Activated CD4-positive, alpha-beta T cell treated with anti-CD3 and anti-CD28 coated beads, Interleukin-2, amount 10 ng/mL, durations not matched to agents 24 days and 14 days (primary cell): Measurements from ENCODE around the gene MBP. TPM values are rescaled to one million over a fixed set of nuclear protein-coding genes. Genes with fewer than 3 reads are reported as not detected.
"Not testable (repeated sequence)": the region's sequence is repeated elsewhere in the genome, so short reads cannot be mapped to it uniquely, and the experiment has no call there.

Experiments used
- DNase-seq: peaks from one replicate; pipeline ENCODE4 v3.0.0; 2022
- H3K27ac Mint-ChIP-seq: one replicate; pipeline ENCODE4 v1.8.0; 2022; ENCODE audit warnings: mild to moderate bottlenecking, mixed read lengths
- H3K27me3 Mint-ChIP-seq: one replicate; pipeline ENCODE4 v1.8.0; 2022; ENCODE audit warnings: mixed read lengths
- H3K36me3 Mint-ChIP-seq: one replicate; pipeline ENCODE4 v1.8.0; 2022; ENCODE audit warnings: low read depth, mild to moderate bottlenecking, mixed read lengths
- H3K4me1 Mint-ChIP-seq: one replicate; pipeline ENCODE4 v1.8.0; 2021; ENCODE audit warnings: mixed read lengths
- H3K4me3 Mint-ChIP-seq: one replicate; pipeline ENCODE4 v1.8.0; 2022; ENCODE audit warnings: mild to moderate bottlenecking, moderate library complexity, mixed read lengths
- H3K9me3 Mint-ChIP-seq: one replicate; pipeline ENCODE4 v1.8.0; 2021; ENCODE audit warnings: mixed read lengths
- intact Hi-C: fragments of 100-400 bp; cut with micrococcal nuclease; formaldehyde crosslinking; loops from one replicate; pipeline ENCODE4 v1.15.1; 2023
- total RNA-seq: library from RNA; stranded (reverse); gene quantifications from 2 replicates; pipeline ENCODE4 v1.2.3, GENCODE V29; 2022

MBP gene
- total RNA-seq, 1 donor from 2014 or later = 63.1 TPM

DNA sequence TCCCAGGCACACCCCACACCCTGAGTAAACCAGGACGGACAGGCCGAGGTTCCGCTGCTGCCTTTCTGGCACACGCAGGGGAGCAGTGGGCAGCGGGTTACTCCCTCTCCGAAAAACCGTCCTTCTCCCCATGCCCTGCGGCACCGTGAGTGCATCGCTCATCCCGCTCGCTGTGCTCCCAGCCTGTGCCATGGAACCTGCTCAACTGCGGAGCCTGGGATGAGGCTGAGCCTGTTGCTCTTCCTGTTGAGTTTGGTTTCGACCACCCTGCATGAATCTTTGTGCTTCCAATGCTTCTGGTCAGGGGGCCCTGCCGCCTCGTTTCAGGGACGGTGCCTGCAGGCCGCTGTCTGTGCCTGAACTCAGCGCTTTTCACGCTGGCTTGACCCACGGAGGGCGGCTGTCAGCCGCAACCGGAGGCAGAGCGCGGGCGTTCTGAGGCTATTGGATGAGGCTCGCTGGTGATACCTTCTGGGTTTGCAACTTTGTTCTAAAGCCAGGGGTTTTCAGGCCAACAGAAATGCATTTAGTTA is 106.7 kb downstream of the MBP start:
- peaks cover 25% of the 10 kb centered on the region for H3K36me3 Mint-ChIP-seq
- no peak for DNase-seq
- no peak overlapping the region for H3K27ac Mint-ChIP-seq
- H3K4me3 Mint-ChIP-seq = no peak overlapping the region
- intact Hi-C loops = no loop called here
- H3K4me1 Mint-ChIP-seq = peaks cover 2% of the 10 kb centered on the region
- H3K9me3 Mint-ChIP-seq = no peaks in the 10 kb centered on the region
- H3K27me3 Mint-ChIP-seq = no peaks in the 10 kb centered on the region

DNA sequence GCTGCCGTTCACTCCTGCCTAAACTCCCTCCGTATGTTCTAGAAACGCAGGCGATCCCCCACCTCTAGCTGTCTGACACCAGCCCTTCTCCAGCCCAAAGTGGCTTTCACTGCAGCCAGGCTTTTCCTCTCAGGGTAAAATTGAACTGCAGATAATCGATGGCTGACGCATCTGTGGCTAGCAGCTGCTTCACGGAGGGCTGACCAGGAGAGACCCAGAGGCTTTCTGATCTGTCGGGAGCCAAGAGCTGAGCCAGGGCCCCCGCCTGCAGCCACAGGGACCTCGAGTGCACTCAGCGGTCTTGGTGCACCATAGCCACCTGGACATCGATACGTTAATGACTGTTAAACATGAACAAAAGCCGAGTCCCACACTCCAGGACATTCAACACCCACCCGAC is 107.5 kb downstream of the MBP start:
- intact Hi-C loops = no loop called here
- Mint-ChIP-seq H3K9me3 (no peaks in the 10 kb centered on the region), H3K27ac (no peak overlapping the region), H3K27me3 (no peaks in the 10 kb centered on the region), H3K36me3 (peaks cover 26% of the 10 kb centered on the region), H3K4me3 (no peak overlapping the region), H3K4me1 (peaks cover 2% of the 10 kb centered on the region)
- DNase-seq = no peak

DNA sequence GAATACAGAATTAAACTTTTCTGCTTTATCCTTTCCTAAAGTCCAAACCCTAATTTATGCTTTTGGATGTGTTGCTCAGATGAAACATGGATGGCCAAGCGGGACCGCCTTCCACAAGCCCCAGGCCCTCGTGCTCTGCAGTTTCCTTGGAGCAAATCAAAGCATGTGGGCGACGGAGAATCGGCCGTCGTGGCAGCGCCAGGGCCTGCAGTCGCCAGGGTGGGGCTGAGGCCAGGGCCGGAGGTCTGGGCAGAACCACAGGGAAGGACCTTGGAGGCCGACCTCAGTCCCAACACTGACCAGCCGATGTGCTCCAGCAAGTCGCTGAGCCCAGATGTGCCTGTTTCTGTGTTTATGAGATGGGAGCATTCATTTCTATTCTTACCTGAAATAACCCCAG is 108.1 kb downstream of the MBP start:
- peaks cover 4% of the 10 kb centered on the region for H3K4me1 Mint-ChIP-seq
- peaks cover 28% of the 10 kb centered on the region for H3K36me3 Mint-ChIP-seq
- no peak for DNase-seq
- H3K9me3 Mint-ChIP-seq = no peaks in the 10 kb centered on the region
- no peak overlapping the region for H3K4me3 Mint-ChIP-seq
- intact Hi-C loops = no loop called here
- H3K27ac Mint-ChIP-seq = no peak overlapping the region
- H3K27me3 Mint-ChIP-seq = no peaks in the 10 kb centered on the region

DNA sequence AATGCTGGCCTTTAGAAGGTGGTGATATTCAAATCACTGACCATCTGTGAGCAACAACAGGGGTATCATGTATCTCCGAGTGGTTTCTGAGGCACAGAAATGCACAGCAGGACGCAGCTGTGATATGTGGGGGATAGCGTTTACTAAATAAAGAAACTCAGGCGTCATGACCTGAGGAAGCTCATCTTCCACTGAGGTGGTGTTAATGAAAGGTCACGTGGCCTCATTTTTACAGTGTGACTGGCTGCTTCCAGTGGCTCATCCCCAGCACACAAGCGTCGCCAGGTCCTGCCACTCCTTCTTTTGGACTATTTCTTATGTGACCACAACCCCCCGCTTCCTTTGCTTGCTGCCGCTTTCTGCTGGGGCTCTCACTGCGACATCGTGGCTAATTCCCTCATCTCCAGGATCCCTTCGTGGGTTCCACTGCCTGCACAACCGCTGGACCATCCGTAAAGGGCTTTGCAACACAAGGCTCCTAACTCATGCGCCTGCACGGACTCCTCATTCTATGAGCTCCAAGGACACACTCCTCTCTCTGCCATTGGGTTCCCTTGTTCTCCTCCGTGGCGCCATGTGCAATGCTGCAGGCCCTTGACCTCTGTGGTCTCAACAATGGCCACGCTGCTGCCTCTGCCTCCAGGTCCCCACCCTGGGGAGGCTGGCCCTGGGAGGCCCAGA is 109.3 kb downstream of the MBP start:
- H3K27me3 Mint-ChIP-seq = no peaks in the 10 kb centered on the region
- no peak overlapping the region for H3K4me3 Mint-ChIP-seq
- H3K4me1 Mint-ChIP-seq = peaks cover 11% of the 10 kb centered on the region
- peaks cover 11% of the 10 kb centered on the region for H3K9me3 Mint-ChIP-seq
- no peak overlapping the region for H3K27ac Mint-ChIP-seq
- intact Hi-C loops = no loop called here
- peaks cover 40% of the 10 kb centered on the region for H3K36me3 Mint-ChIP-seq
- DNase-seq = no peak

DNA sequence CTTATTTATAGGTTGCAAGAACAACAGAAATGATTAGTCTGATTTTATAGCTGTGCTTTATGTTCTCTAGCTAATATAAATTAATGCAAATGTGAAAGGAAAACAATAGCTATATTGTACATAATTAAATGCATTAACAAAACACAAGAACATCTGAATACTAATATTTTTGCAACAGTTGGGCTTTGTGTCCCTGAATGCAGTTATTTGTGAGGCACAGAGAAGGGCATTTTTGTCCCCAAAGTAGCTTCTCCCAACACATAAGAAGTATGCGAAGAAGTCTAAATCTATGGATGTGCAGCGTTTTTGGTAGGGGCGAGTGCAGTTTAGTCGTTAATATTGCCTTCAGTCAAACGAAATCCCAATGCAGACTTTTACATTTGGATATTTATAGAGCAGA is 110.0 kb downstream of the MBP start:
- no peaks in the 10 kb centered on the region for H3K27me3 Mint-ChIP-seq
- intact Hi-C loops = no loop called here
- H3K4me3 Mint-ChIP-seq = no peak overlapping the region
- H3K4me1 Mint-ChIP-seq = peaks cover 12% of the 10 kb centered on the region
- peaks cover 44% of the 10 kb centered on the region for H3K36me3 Mint-ChIP-seq
- no peak for DNase-seq
- no peak overlapping the region for H3K27ac Mint-ChIP-seq
- H3K9me3 Mint-ChIP-seq = peaks cover 13% of the 10 kb centered on the region

DNA sequence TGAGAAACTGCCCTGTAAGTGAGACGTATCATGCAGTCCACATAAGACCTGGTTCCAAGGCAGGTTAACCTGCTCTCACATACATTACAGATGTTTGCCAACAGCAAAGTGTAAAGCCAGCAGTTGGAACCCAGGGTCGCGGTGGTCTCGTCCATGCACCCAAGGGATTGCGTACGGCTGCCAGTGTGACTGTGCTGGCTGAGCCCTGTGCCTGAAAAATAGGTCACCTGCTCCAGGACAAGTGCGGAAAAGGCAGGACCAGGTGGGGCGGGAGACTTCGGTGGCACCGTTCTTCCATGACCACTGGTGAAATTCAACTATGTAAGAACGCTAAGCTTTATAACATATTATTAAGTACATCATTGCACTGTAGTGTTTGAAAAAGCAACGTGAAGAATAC is 110.5 kb downstream of the MBP start:
- intact Hi-C loops = no loop called here

DNA sequence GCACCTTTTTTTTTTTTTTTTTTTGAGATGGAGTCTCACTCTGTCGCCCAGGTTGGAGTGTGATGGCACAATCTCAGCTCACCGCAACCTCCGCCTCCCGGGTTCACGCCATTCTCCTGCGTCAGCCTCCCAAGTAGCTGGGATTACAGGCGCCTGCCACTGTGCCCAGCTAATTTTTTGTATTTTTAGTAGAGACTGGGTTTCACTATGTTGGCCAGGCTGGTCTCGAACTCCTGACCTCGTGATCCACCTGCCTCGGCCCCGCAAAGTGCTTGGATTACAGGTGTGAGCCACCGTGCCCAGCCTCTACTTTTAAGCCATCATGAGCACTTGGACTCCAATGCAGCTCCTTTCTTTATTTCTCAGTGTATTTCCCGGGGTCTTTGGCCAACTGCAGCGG is 111.1 kb downstream of the MBP start:
- peaks cover 50% of the 10 kb centered on the region for H3K36me3 Mint-ChIP-seq
- H3K27me3 Mint-ChIP-seq, DNase-seq, H3K4me3 Mint-ChIP-seq, H3K27ac Mint-ChIP-seq, intact Hi-C loops: not testable (repeated sequence)
- H3K4me1 Mint-ChIP-seq = peaks cover 12% of the 10 kb centered on the region
- H3K9me3 Mint-ChIP-seq = peaks cover 13% of the 10 kb centered on the region

More for the DNA sequence above, 110.5 kb downstream of the MBP start:
- Mint-ChIP-seq H3K27ac (no peak overlapping the region), H3K36me3 (peaks cover 45% of the 10 kb centered on the region), H3K27me3 (no peaks in the 10 kb centered on the region), H3K9me3 (peaks cover 13% of the 10 kb centered on the region), H3K4me3 (no peak overlapping the region), H3K4me1 (peaks cover 12% of the 10 kb centered on the region)
- DNase-seq = no peak

DNA sequence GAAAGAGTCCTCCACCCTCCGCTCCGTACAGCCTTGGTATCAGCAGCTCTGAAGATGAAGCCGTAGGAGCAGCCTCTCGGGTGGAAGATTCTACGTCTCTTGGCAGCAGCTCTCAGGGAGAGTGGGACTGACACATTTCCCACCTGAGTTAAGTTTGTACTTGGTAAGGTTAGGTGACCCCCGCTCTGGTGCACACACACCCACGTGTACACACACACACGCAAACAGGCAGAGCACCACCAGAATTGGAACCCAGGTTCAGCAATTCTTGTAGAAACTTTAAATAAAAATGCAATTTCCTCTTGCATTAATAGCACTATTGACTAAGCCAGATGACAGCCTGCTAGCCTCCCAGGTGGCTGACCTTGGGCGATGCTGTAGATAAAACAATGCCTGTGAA is 111.5 kb downstream of the MBP start:
- H3K27ac Mint-ChIP-seq = peak overlapping the region; percentile 11
- no peak overlapping the region for H3K4me3 Mint-ChIP-seq
- H3K27me3 Mint-ChIP-seq = no peaks in the 10 kb centered on the region
- H3K9me3 Mint-ChIP-seq = peaks cover 13% of the 10 kb centered on the region
- no peak for DNase-seq
- peaks cover 51% of the 10 kb centered on the region for H3K36me3 Mint-ChIP-seq
- intact Hi-C loops = no loop called here
- peaks cover 15% of the 10 kb centered on the region for H3K4me1 Mint-ChIP-seq

DNA sequence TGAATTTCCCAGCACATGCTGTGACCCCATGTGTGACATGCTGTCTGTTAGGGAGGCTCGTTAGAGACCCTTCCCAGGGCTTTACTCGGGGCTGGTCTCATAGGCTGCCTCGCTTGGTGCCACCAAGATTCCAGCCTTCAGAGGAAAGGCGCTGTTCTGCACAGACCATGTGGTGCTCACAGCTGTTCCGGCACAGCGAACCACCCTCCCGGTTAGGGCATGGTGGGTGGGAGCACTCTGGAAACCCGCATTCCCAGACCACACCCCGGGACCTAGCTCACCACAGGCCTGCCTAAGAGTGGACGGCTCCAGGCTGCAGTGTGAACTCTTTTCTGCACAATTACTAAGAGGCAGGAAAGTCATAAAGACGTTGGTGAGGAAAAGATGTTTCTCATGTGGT is 112.0 kb downstream of the MBP start:
- intact Hi-C loops = no loop called here
- H3K9me3 Mint-ChIP-seq = peaks cover 13% of the 10 kb centered on the region
- peaks cover 15% of the 10 kb centered on the region for H3K4me1 Mint-ChIP-seq
- no peak overlapping the region for H3K4me3 Mint-ChIP-seq
- DNase-seq = no peak
- H3K27ac Mint-ChIP-seq = peak overlapping the region; percentile 11
- no peaks in the 10 kb centered on the region for H3K27me3 Mint-ChIP-seq
- H3K36me3 Mint-ChIP-seq = peaks cover 51% of the 10 kb centered on the region

DNA sequence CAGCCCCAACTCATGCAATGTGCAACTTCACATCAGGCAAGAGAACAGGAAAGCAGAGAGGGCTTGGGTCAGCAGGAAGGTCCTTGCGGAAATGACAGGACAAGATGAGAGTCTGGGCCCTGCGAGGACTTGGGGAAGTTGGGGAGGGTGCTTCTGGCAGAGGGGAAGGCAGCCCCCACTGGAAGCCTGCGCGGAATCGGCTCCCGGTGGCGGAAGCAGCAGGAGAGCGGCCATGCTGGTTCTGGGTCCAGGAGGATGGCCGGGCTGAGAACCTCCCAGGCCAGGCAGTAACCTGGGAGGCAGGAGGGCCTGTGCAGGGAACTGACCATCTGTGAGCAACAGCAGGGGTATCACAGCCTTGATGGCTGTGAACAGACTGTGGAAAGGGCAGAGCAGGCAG is 112.9 kb downstream of the MBP start:
- Mint-ChIP-seq H3K27me3 (no peaks in the 10 kb centered on the region), H3K27ac (peak overlapping the region; percentile 29), H3K4me3 (no peak overlapping the region), H3K4me1 (peaks cover 17% of the 10 kb centered on the region), H3K9me3 (peaks cover 13% of the 10 kb centered on the region), H3K36me3 (peaks cover 55% of the 10 kb centered on the region)
- no peak for DNase-seq
- intact Hi-C loops = no loop called here

DNA sequence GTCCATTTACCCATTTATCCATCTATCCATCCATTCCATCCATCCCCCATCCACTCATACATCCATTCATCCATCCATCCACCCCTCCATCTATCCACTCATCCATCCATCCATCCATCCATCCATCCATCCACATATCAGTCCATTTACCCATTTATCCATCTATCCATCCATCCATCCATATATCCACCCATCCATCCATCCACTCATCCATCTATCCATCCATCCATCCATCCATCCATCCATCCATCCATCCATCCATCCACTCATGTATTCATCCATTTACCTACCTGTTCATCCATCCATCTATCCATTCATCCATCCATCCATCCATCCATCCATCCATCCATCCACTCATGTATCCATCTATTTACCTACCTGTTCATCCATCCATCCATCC is 113.9 kb downstream of the MBP start:
- H3K27me3 Mint-ChIP-seq, DNase-seq, H3K27ac Mint-ChIP-seq, intact Hi-C loops, H3K4me3 Mint-ChIP-seq: not testable (repeated sequence)
- H3K36me3 Mint-ChIP-seq = peaks cover 55% of the 10 kb centered on the region
- H3K9me3 Mint-ChIP-seq = peaks cover 13% of the 10 kb centered on the region
- H3K4me1 Mint-ChIP-seq = peaks cover 17% of the 10 kb centered on the region

DNA sequence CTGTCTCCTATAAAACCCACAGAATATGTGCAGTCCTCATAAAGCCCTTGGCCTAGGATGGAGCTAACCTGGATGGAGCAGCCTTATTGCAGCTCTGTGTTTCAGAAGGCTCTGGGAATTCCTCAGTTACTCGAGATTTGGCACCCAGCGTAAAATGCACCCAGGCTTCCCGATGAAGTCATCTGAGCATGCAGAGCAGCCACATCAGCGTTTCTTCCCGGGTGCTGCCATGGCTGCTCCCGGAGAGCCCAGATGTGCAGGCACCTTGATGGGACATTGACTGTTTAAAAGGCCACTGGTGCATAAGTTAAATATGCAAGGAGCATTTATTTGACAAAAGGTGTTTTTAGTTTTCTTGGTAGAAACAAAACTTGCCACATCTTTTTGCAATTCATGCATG is 115.2 kb downstream of the MBP start:
- peaks cover 17% of the 10 kb centered on the region for H3K4me1 Mint-ChIP-seq
- peaks cover 58% of the 10 kb centered on the region for H3K36me3 Mint-ChIP-seq
- H3K9me3 Mint-ChIP-seq = peaks cover 13% of the 10 kb centered on the region
- intact Hi-C loops = no loop called here
- H3K27me3 Mint-ChIP-seq = no peaks in the 10 kb centered on the region
- no peak overlapping the region for H3K27ac Mint-ChIP-seq
- no peak overlapping the region for H3K4me3 Mint-ChIP-seq
- no peak for DNase-seq

DNA sequence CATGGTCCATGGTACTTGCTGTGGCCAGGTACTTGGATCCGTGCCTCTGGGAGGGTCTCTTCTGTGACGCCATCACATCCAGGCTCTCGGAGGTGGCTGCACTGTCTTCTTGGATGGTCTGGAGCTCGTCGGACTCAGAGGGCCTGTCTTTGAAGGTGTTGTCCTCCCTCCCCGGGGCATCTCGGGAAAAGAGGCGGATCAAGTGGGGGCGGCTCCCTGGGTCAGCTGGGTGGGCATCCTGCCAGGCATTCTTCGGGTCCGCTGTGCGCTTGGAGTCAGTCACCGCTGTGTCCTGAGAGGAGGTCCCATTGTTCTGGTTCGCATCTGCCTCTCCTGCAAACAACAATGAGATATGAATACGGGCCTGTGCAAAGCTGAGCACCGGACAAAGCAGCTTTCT is 115.6 kb downstream of the MBP start:
- no peak overlapping the region for H3K4me3 Mint-ChIP-seq
- peak overlapping the region; percentile 75 for H3K27ac Mint-ChIP-seq
- H3K4me1 Mint-ChIP-seq = peaks cover 21% of the 10 kb centered on the region
- peaks cover 61% of the 10 kb centered on the region for H3K36me3 Mint-ChIP-seq
- H3K27me3 Mint-ChIP-seq = no peaks in the 10 kb centered on the region
- DNase-seq = no peak
- intact Hi-C loops = no loop called here
- peaks cover 13% of the 10 kb centered on the region for H3K9me3 Mint-ChIP-seq

DNA sequence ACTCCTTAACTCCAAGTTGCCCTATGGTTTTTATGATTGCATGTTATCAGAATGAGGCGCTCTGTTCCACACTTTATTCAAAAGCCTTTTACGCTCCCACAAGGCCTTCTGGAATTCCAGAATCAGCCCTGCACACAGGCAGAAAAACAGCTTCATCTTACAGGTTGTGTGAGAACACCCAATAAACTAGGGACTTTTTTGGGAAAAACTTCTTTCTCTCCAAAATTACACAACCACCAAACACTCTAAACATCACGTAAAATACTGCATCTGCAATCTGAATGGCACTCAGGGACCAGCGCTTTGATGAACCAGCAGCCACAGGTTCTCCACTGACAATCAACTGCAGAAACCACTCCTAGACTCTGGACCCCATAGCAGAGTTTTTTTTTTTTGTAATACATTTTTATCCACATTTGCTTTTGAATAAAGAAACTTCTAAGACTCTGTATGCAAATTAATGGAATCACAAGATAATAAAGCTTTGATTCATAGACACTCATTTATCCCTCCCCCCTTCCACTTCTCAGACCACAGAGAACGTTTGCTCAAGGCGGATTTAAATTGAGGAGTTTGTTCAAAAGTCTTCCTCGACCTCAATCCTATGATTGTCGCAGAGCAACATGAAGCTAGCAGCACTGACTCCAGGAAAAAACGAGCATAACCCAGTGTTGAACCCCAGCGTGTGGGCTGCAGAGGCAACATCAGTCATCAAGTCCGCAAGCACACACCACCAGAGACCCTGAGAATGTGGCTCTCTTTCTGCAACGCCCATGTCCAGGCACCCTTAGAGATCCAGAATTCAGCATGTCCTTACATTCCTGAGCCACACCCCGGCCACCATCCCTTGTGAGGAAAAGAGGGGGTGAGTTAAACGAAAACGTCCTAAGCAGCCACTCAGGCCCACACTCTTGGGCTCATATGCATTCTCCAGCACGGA is 116.5 kb downstream of the MBP start:
- Mint-ChIP-seq H3K27me3 (no peaks in the 10 kb centered on the region), H3K4me1 (peaks cover 20% of the 10 kb centered on the region), H3K4me3 (no peak overlapping the region), H3K27ac (peak overlapping the region; percentile 15), H3K36me3 (peaks cover 62% of the 10 kb centered on the region), H3K9me3 (peaks cover 13% of the 10 kb centered on the region)
- intact Hi-C loops = no loop called here
- no peak for DNase-seq
